GM13977 (cell line): ENCODE results near the gene CYP2A6.
"Not testable (repeated sequence)": the region's sequence is repeated elsewhere in the genome, so short reads cannot be mapped to it uniquely, and the experiment has no call there.

Experiments used
- DNase-seq: peaks from one replicate; pipeline ENCODE4 v3.0.0; 2012; ENCODE audit warnings: low spot score
- CTCF ChIP-seq: IDR thresholded peaks from 2 replicates; pipeline ENCODE4 v1.5.1; 2012; ENCODE audit warnings: mild to moderate bottlenecking, control low read depth; ENCODE audit not compliant: insufficient read depth; ENCODE audit errors: extremely low read depth, missing control alignments
- in situ Hi-C: fragments of 300-500 bp; cut with MboI; formaldehyde crosslinking; loops from one replicate; pipeline ENCODE4 v1.12.0; 2022; ENCODE audit warnings: low sequenced_read_pairs, low pct_unique_long_range_greater_than_20kb, mixed read lengths, inconsistent platforms; ENCODE audit not compliant: unreplicated experiment

Gene CYP2A6

GRCh38 chr19:40827386-40828247, 22.6 kb downstream of the CYP2A6 start:
- no peak for TF ChIP-seq CTCF
- in situ Hi-C loops, result no loop called here
- no peak for DNase-seq

- in situ Hi-C loops, DNase-seq: not testable (repeated sequence)
Measured at GRCh38 chr19:40826699-40827385, 23.4 kb downstream of the CYP2A6 start.

- DNase-seq, in situ Hi-C loops: not testable (repeated sequence)
Measured at GRCh38 chr19:40826312-40826698, 23.9 kb downstream of the CYP2A6 start.

- in situ Hi-C loops, DNase-seq: not testable (repeated sequence)
Measured at GRCh38 chr19:40825460-40826095, 24.7 kb downstream of the CYP2A6 start.

GRCh38 chr19:40824916-40825315, 25.3 kb downstream of the CYP2A6 start:
- in situ Hi-C loops, DNase-seq: not testable (repeated sequence)

- DNase-seq, in situ Hi-C loops: not testable (repeated sequence)
Measured at GRCh38 chr19:40822704-40823553, 27.3 kb downstream of the CYP2A6 start.

- no peak for DNase-seq
- no peak for TF ChIP-seq CTCF
- in situ Hi-C loops, result no loop called here
Measured at GRCh38 chr19:40822161-40822560, 28.1 kb downstream of the CYP2A6 start.

GRCh38 chr19:40819479-40820234, 30.6 kb downstream of the CYP2A6 start:
- not testable (repeated sequence) for DNase-seq
- in situ Hi-C loops, result loop anchor here (10.0 kb wide), 1 partner anchor 165 kb away; no protein-coding TSS in a partner anchor
- TF ChIP-seq CTCF, result peak; percentile 65
